GM12873 (cell line): ENCODE data around the gene NCAPD2.

Source experiments
- TF ChIP-seq, protein P1 (sequence below): IDR thresholded peaks from 2 replicates; pipeline ENCODE4 v1.5.1; 2012; ENCODE audit warnings: low read depth, mild to moderate bottlenecking, moderate library complexity, low read length, control low read depth; ENCODE audit not compliant: insufficient read depth; ENCODE audit errors: missing control alignments

NCAPD2 gene

GRCh38 chr12:6567112-6567670 lies 73.3 kb downstream of the NCAPD2 start:
- TF ChIP-seq, protein P1, sequence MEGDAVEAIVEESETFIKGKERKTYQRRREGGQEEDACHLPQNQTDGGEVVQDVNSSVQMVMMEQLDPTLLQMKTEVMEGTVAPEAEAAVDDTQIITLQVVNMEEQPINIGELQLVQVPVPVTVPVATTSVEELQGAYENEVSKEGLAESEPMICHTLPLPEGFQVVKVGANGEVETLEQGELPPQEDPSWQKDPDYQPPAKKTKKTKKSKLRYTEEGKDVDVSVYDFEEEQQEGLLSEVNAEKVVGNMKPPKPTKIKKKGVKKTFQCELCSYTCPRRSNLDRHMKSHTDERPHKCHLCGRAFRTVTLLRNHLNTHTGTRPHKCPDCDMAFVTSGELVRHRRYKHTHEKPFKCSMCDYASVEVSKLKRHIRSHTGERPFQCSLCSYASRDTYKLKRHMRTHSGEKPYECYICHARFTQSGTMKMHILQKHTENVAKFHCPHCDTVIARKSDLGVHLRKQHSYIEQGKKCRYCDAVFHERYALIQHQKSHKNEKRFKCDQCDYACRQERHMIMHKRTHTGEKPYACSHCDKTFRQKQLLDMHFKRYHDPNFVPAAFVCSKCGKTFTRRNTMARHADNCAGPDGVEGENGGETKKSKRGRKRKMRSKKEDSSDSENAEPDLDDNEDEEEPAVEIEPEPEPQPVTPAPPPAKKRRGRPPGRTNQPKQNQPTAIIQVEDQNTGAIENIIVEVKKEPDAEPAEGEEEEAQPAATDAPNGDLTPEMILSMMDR: no peak

DNA sequence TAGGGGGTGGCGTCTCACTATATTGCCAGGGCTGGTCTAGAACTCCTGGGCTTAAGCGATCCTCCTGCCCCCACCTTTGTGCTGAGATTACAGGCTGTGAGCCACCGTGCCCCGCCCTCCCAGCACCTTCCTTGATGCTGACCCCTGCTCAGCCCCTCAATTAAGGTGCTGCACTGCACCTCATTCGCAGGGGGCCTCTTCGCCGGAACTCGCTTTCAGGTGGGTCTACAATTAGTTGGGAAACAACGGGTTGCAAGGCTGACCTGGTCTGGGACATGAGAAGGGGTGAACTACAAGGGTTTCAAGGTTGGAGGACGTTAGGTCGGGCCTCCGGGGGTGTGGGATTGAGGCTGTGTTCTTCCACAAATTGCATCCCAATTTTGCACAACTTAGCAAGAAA lies 75.4 kb downstream of the NCAPD2 start:
- TF ChIP-seq, protein P1: no peak

DNA sequence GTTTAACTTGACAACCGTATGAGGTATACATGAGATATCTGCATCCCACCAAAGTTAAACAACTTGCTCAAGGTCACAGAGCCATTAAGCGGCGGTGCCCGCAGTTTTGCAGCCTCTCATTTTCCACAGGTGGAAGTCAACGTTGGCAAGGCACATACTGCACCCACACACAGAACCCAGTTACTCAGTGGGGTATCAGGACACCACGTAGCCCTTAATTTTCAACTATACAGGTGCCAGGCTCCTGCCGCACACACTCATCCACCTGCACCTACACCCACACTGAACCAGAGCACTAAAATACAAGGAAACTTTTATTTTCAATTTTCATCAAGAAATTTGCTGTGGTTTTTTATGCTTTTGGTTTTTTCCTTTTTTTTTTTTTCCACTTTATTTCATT lies 75.9 kb downstream of the NCAPD2 start:
- TF ChIP-seq, protein P1: no peak

GRCh38 chr12:6570264-6570887 lies 76.5 kb downstream of the NCAPD2 start:
- TF ChIP-seq, protein P1: peak; percentile 81

DNA sequence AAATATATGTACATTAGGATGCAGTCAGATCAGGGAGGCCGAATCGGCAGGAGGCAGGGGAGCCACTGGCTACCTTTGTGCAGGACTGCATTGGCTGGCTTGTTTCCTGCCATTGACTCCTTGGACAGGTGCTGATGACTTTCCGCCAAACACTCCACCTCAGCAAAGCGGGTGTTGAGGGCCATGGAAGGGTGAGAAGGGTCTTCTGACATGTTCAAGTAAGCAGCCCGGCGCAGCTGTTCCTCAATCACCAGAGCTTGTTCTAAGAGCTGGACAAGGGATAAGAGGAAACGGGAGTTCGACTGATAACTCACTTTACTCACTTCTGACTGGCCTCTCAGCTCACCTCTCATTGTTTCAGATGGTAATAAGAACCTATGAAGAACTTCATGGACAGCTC lies 79.1 kb downstream of the NCAPD2 start:
- TF ChIP-seq, protein P1: no peak

- TF ChIP-seq, protein P1: no peak
These were observed 80.8 kb downstream of the NCAPD2 start for GRCh38 chr12:6574576-6575295.

- TF ChIP-seq, protein P1: no peak
These were observed 81.7 kb downstream of the NCAPD2 start for GRCh38 chr12:6575648-6576047.
